ENCODE measurements around the gene CAPN9. TPM values are rescaled to one million over a fixed set of nuclear protein-coding genes. Genes with fewer than 3 reads are reported as not detected.

The CAPN9 gene
- total RNA-seq, 4 donors from 2014 or later: not detected

DNA sequence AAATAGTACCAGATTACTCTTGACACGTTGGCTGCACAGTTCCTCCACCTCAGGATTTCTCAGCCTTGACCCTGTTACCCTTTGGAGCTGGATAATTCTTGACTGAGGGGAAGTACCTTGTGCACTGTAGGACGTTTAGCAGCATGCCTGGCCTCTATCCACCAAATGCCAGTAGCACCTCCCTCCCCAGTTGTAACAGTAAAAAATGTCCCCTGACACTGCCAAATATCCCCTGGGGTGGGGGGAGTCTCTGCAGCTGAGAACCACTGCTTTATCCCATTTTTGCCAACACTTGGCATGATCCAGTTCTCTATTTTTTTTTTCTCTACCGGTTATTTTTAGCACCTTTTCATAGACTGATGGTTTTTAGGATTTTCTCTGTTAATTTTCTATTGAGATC, 87.1 kb downstream of the CAPN9 start:
- no peak for ATAC-seq
- in situ Hi-C loops (cut with MboI; ENCODE audit: low sequenced_read_pairs in 4 of 4): no loop called here
- no peak for TF ChIP-seq POLR2A (IDR thresholded peaks at IDR 0.05)
- TF ChIP-seq, protein P1, sequence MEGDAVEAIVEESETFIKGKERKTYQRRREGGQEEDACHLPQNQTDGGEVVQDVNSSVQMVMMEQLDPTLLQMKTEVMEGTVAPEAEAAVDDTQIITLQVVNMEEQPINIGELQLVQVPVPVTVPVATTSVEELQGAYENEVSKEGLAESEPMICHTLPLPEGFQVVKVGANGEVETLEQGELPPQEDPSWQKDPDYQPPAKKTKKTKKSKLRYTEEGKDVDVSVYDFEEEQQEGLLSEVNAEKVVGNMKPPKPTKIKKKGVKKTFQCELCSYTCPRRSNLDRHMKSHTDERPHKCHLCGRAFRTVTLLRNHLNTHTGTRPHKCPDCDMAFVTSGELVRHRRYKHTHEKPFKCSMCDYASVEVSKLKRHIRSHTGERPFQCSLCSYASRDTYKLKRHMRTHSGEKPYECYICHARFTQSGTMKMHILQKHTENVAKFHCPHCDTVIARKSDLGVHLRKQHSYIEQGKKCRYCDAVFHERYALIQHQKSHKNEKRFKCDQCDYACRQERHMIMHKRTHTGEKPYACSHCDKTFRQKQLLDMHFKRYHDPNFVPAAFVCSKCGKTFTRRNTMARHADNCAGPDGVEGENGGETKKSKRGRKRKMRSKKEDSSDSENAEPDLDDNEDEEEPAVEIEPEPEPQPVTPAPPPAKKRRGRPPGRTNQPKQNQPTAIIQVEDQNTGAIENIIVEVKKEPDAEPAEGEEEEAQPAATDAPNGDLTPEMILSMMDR (IDR thresholded peaks at IDR 0.05 in 4 of 5, conservative IDR thresholded peaks at IDR 0.05 in 1 of 5): no peak

DNA sequence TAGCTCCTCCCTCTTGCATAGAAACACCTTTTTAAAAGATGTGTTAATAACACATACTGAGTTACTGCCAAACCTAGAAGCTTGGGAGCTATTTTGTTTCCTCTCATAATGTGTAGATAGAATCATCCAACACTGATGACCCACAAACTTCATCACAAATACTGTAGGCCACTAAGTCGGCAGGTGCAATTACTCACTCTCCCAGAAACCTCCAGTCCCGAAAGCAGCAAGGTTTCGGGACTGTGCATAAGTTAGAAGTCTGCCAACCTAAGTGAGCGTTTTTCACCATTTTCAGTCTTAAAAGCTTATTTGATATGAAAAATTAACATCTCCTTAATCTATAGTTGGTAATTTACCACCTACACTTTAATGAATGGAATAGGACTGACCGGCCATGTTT, 89.2 kb downstream of the CAPN9 start:
- Histone ChIP-seq H3K27me3 (no peaks in the 10 kb centered on the region), H3K9me3 (no peaks in the 10 kb centered on the region), H3K27ac (no peak overlapping the region), H3K36me3 (peaks cover 0 to 41% of the 10 kb centered on the region in 2 donors), H3K4me1 (peaks cover 14 to 15% of the 10 kb centered on the region in 2 donors), H3K4me3 (no peak overlapping the region)
- no peak for ATAC-seq
- intact Hi-C loops (cut with DNase I; ENCODE audit: low total_unique reads): no loop called here
- TF ChIP-seq POLR2A (IDR thresholded peaks at IDR 0.05): no peak
- TF ChIP-seq, protein P1 (IDR thresholded peaks at IDR 0.05 in 4 of 5, conservative IDR thresholded peaks at IDR 0.05 in 1 of 5): no peak
- in situ Hi-C loops (cut with MboI; ENCODE audit: low sequenced_read_pairs in 4 of 4): no loop called here
- no peak for DNase-seq

More for the DNA sequence above, 87.1 kb downstream of the CAPN9 start:
- Histone ChIP-seq H3K36me3 (peaks cover 0 to 25% of the 10 kb centered on the region in 2 donors), H3K4me1 (peaks cover 4 to 8% of the 10 kb centered on the region in 2 donors), H3K27ac (no peak overlapping the region), H3K27me3 (no peaks in the 10 kb centered on the region), H3K4me3 (no peak overlapping the region), H3K9me3 (no peaks in the 10 kb centered on the region)
- intact Hi-C loops (cut with DNase I; ENCODE audit: low total_unique reads): no loop called here
- DNase-seq: no peak

DNA sequence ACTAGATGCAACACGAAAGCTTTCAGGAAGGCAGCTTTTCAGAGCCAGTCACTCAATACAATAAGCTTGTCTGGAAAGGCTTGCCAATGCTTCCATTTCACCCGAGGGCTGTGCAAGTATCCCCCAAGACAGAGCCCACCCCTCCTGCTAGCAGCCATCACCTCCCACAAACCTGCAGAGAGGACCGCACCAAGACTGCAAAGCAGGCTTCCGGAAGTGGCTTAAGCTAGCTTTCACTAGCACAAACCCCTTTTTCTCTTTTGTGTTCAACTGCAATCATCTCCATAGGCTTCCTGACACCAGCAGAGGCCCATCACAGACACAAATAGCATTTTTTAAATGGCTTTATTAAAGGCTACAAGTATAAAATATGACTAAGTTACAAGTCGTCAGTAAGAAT, 89.6 kb downstream of the CAPN9 start:
- Histone ChIP-seq H3K4me1 (peaks cover 14 to 15% of the 10 kb centered on the region in 2 donors), H3K27me3 (no peaks in the 10 kb centered on the region), H3K27ac (no peak overlapping the region), H3K36me3 (peaks cover 0 to 45% of the 10 kb centered on the region in 2 donors), H3K4me3 (no peak overlapping the region), H3K9me3 (no peaks in the 10 kb centered on the region)
- DNase-seq (no peak), ATAC-seq (no peak)
- intact Hi-C loops (cut with DNase I; ENCODE audit: low total_unique reads) (no loop called here), in situ Hi-C loops (cut with MboI; ENCODE audit: low sequenced_read_pairs in 4 of 4) (no loop called here)
- TF ChIP-seq, protein P1 (IDR thresholded peaks at IDR 0.05 in 4 of 5, conservative IDR thresholded peaks at IDR 0.05 in 1 of 5): no peak
- no peak for TF ChIP-seq POLR2A (IDR thresholded peaks at IDR 0.05)

DNA sequence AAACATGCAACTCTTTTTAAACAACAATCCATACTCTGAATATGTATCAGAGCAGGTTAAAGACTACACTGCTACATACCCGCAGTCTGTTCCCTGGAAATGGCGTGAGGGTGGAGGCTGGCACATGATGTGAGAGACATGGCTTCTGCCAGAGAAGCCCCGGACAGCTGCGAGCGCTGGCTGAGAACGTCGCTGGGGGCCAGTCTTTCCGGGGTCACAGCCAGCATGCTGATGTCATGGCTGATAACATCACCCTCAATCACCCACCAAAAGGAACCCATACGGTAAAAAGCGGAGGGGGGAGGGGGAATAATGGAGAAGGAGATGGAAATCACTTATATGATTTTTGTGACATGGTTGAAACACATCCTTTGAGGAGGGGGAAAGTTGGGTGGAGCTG, 92.0 kb downstream of the CAPN9 start:
- no peak for TF ChIP-seq POLR2A (IDR thresholded peaks at IDR 0.05)
- TF ChIP-seq, protein P1 (IDR thresholded peaks at IDR 0.05 in 4 of 5, conservative IDR thresholded peaks at IDR 0.05 in 1 of 5): no peak
- Histone ChIP-seq H3K4me1 (peaks cover 9 to 14% of the 10 kb centered on the region in 2 donors), H3K27me3 (no peaks in the 10 kb centered on the region), H3K27ac (no peak overlapping the region), H3K4me3 (no peak overlapping the region), H3K36me3 (peaks cover 0 to 67% of the 10 kb centered on the region in 2 donors), H3K9me3 (no peaks in the 10 kb centered on the region)
- no peak for DNase-seq
- intact Hi-C loops (cut with DNase I; ENCODE audit: low total_unique reads): no loop called here
- no peak for ATAC-seq
- in situ Hi-C loops (cut with MboI; ENCODE audit: low sequenced_read_pairs in 4 of 4): no loop called here

DNA sequence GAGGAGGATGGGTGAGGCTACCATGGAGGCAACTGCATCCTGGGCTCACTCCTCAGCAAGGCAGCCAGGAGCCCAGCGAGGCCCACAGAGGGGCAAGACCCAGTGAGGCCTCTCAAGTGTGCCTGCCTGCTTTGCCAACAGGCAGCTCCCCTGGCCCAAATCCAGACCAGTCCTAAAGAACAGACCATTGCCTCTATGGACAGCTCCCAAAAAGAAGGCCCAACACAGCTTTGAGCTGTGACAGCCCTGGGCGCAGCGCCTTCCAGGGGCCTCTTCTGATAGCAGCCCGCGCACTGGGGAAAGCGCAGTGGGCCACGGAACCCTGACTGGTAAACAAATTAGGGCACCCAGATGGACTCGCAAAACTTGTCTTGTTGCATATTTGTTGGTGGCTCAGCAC, 95.6 kb downstream of the CAPN9 start:
- DNase-seq (no peak), ATAC-seq (no peak)
- in situ Hi-C loops (cut with MboI; ENCODE audit: low sequenced_read_pairs in 4 of 4) (no loop called here), intact Hi-C loops (cut with DNase I; ENCODE audit: low total_unique reads) (no loop called here)
- Histone ChIP-seq H3K36me3 (peaks cover 0 to 57% of the 10 kb centered on the region in 2 donors), H3K4me1 (peaks cover 16 to 29% of the 10 kb centered on the region in 2 donors), H3K27ac (no peak overlapping the region), H3K4me3 (no peak overlapping the region), H3K9me3 (no peaks in the 10 kb centered on the region), H3K27me3 (no peaks in the 10 kb centered on the region)
- TF ChIP-seq POLR2A (IDR thresholded peaks at IDR 0.05): no peak
- TF ChIP-seq, protein P1 (IDR thresholded peaks at IDR 0.05 in 4 of 5, conservative IDR thresholded peaks at IDR 0.05 in 1 of 5): no peak

Measured in gastrocnemius medialis (tissue), 4 donors.